NCI-H2196 (cell line): Measurements from ENCODE around the gene UAP1.
"Not testable (repeated sequence)": the region's sequence is repeated elsewhere in the genome, so short reads cannot be mapped to it uniquely, and the experiment has no call there.

Experiments
- DNase-seq: peaks from one replicate; lab custom pipeline; 2025; ENCODE audit not compliant: unreplicated experiment; lab: John Stamatoyannopoulos, UW

Gene UAP1

GRCh38 chr1:162564762-162565218 lies 3.3 kb downstream of the UAP1 start:
- no peak for DNase-seq

GRCh38 chr1:162565460-162565859 lies 3.9 kb downstream of the UAP1 start:
- no peak for DNase-seq

DNA sequence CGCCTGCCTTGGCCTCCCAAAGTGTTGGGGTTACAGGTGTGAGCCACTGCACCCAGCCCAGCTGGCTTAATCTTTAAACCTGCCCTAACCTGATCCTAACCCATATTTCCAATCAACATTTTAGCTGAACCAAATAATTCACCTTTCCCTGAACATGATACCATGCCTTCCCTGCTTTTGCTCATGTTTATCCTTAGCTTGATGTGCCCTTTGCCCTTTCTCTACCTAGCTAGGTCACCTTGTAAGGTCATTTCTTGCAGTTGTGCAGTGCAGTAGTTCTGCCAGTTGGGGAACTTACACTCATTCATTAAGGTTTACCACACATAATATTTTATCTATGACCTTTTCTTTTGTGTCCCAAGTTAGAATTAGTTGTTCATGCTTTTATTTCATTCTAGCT lies 5.3 kb downstream of the UAP1 start:
- DNase-seq: no peak

DNA sequence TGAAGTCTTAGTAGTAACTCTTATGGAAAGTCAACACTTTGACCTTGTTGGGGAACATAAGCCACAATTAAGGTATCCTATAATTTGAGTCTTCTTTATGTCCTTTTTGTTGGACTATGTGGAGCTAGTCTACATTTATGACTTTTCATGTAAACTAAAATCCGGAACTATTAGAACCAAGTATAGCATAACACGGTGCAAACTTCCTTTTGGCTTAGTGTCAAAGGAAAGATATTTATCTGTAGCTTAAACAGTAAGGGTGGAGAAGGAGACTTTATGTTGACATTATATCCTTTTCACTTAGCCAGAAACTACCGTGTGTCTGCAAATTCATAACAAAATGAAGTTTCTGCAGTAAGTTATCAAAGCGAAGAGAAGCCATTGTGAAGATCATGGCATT lies 7.3 kb downstream of the UAP1 start:
- DNase-seq: peak; percentile 11

GRCh38 chr1:162570718-162571117 lies 9.2 kb downstream of the UAP1 start:
- no peak for DNase-seq

- DNase-seq: not testable (repeated sequence)
Observed at GRCh38 chr1:162571121-162571520, 9.6 kb downstream of the UAP1 start.

- peak; percentile 59 for DNase-seq
Observed at GRCh38 chr1:162571696-162572095, 10.2 kb downstream of the UAP1 start.

GRCh38 chr1:162573136-162573535 lies 11.6 kb downstream of the UAP1 start:
- no peak for DNase-seq

DNA sequence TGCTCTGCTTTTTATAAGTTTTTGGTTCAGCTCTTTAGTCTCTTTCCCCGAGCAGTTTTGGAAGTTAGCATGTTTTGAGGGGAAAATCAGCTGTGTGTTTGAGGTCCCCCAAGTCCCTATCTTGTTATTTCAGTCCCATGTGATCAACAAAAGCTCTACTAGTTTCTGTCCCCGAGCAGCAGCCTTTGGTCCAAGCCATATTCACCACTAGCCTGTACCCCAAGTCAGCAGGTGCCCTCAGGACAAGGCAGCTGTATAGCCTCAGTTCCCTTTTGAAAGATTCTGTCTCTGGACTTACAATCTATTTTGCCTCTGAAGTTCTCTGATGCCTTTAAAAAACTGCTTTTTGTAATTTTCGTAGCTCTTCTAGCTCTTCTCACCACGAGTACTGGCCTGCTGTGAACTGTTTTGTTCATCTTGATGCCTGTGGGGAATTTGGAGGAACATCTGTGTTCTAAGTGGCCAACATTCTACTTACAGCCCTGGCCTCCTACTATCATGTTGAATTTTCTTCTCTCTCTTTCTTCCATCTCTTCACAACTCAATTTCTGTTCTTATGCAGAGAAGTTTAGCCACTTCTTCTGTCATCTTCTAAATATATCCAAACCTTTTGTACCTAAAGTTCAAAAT lies 16.7 kb downstream of the UAP1 start:
- DNase-seq: no peak

DNA sequence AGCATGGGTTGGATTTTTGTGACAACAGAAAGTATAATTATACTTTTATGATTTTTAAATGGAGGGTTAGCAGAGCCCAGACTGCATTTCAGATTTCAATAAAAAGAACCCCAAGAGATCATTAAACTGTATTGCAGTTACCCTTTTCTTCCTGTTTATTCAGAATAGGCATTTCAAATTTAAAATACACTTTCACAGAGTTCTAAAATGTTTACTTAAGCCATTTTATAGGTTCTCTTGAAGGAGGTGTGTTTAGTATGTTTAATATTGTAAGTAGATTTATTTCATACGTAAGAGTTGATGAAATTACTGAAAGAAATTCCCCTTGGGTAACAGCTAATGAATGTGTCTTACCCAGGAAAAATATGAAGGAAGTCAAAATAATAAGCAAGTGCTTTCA lies 17.4 kb downstream of the UAP1 start:
- no peak for DNase-seq

DNA sequence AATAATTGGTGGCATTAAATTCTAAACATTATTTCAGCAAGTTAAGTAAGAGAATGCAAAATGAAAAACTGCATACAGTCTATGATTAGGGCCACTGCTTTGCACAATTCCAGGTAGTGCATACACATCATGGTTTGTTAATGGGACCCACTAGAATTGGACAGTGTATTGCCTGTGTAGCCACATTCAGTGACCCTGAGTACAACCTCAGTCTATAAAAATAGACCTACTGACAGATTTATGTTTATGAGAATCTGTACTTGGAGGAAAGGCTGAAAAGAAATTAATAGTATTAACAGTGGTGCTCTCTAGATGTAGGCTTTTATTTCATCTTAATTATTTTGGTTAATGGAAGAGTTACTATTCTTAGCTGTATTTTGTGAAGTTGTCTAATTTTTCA lies 18.8 kb downstream of the UAP1 start:
- DNase-seq: no peak

DNA sequence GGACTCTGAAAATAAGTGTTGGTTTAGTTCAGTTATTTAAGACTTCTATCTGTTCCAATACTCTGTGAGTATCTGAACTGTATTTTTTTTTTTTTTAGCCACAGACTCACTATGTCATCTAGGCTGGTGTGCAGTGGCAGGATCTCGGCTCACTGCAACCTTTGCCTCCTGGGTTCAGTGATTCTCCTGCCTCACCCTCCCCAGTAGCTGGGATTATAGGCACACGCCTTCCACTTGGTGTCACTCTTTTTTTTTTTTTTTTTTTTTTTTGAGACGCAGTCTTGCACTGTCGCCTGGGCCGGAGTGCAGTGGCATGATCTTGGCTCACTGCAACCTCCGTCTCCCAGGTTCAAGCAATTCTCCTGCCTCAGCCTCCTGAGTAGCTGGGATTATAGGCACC lies 21.4 kb downstream of the UAP1 start:
- DNase-seq: not testable (repeated sequence)

DNA sequence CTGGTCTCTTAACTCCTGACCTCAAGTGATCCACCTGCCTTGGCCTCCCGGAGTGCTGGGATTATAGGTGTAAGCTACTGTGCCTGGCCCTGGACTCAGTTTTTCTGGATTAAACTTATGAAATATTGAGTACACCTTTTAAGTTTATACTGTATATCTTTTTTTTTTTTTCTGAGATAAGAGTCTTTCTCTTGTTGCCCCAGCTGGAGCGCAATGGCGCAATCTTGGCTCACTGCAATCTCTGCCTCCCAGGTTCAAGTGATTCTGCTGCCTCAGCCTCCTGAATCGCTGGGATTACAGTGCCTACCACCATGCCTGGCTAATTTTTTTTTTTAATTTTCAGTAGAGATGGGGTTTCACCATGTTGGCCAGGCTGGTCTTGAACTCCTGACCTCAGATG lies 23.6 kb downstream of the UAP1 start:
- not testable (repeated sequence) for DNase-seq

- peak; percentile 88 for DNase-seq
Observed at GRCh38 chr1:162587347-162587746, 25.8 kb downstream of the UAP1 start.

- no peak for DNase-seq
Observed at GRCh38 chr1:162587761-162588260, 26.3 kb downstream of the UAP1 start.

DNA sequence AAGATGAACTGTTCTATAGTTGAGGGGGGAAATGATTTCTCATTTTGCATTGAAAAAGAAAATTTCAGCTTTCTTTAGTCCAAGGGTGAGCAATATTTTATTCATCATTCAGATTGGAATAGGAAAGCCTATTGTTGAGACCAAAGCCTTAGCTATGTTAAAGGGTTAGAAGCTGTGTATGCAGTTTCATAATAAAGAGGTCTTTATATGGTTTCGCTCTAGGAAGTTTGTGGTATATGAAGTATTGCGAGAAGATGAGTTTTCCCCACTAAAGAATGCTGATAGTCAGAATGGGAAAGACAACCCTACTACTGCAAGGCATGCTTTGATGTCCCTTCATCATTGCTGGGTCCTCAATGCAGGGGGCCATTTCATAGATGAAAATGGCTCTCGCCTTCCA lies 28.6 kb downstream of the UAP1 start:
- no peak for DNase-seq

- no peak for DNase-seq
Observed at GRCh38 chr1:162590686-162591085, 29.2 kb downstream of the UAP1 start.

DNA sequence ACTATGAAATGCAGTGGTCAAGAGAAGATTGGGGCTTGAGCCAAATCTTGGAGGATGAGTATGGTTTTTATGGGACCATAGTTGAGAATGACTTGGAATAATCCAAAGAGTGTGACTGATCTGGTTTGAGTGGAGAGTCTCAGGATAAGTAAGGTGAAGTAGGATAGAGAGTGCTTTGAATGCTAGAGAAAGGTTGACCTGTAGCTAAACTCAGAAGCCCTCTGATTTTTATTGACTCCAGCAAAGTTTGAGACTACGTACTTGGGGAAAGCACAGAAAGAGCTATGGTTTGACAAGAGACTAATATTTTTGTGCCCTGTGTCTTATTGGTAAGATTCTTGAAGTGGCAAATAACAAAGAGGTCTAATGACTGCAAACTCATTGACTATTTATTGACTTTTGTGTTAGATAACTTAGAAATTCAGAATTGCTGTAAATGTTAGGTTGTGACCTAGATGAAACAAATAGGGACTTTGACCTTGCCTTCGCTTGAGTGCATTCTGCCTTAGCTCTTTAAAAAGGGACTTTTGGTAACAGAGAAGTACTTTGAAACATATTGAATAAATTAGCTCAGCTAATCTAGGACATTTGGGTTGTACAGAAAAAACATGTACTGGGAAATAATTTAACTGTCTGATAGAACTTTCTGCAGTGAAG lies 35.1 kb downstream of the UAP1 start:
- DNase-seq: no peak

DNA sequence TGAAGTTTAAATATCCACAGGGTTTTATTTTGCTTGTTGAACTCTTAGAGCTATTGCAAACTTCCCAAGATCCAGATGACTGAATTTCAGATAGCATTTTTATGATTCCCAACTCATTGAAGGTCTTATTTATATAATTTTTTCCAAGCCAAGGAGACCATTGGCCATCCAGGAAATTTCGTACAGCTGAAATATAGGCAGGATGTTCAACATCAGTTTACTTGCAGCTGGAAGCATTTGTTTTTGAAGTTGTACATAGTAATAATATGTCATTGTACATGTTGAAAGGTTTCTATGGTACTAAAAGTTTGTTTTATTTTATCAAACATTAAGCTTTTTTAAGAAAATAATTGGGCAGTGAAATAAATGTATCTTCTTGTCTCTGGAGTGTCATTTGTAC lies 37.9 kb downstream of the UAP1 start:
- DNase-seq: no peak

GRCh38 chr1:162603117-162603516 lies 41.6 kb downstream of the UAP1 start:
- not testable (repeated sequence) for DNase-seq

- DNase-seq: no peak
Observed at GRCh38 chr1:162605225-162605927, 43.9 kb downstream of the UAP1 start.

- DNase-seq: no peak
Observed at GRCh38 chr1:162609306-162609705, 47.8 kb downstream of the UAP1 start.
